ENCODE measurements around the gene OR8B3. TPM values are rescaled to one million over a fixed set of nuclear protein-coding genes. Genes with fewer than 3 reads are reported as not detected.
"Not testable (repeated sequence)": the region's sequence is repeated elsewhere in the genome, so short reads cannot be mapped to it uniquely, and the experiment has no call there.

Gene OR8B3
- total RNA-seq, 1 donor from 2014 or later = not detected

DNA sequence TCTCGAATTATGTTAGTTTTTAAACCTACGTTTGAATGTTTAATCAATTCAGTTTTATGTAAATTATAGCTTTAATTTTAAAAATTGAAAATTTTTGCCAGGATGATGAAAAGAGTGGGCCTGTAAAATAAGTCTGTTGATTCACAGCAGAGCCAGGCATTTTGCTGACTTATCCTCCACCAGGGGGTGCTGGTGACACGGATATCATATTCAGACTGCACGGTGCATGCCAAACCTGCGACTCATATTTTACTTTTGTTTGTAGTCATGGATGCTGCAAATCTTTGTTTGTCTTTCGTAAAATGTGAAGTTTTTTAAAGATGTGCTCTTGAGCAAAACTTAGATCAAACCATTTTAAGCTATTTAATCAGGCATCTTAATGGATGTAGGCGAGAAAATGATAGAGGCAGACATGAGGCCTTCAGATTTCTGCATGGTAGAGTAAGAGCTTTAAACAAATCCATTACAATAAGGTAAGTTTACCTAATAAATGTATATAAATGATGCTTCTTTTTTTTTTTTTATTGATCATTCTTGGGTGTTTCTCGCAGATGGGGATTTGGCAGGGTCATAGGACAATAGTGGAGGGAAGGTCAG lies 3.6 kb upstream of the OR8B3 start:
- TF ChIP-seq CTCF (conservative IDR thresholded peaks at IDR 0.05) = peak; percentile 88
- H3K27ac Mint-ChIP-seq = peak overlapping the region; percentile 50
- peaks cover 3% of the 10 kb centered on the region for H3K4me1 Mint-ChIP-seq (ENCODE audit: unreplicated experiment)
- H3K4me3 Mint-ChIP-seq = no peak overlapping the region
- no peak for DNase-seq (ENCODE audit: extremely low spot score, unreplicated experiment)
- peaks cover 4% of the 10 kb centered on the region for H3K9me3 Mint-ChIP-seq
- H3K36me3 Mint-ChIP-seq = no peaks in the 10 kb centered on the region
- H3K27me3 Mint-ChIP-seq = peaks cover 16% of the 10 kb centered on the region

DNA sequence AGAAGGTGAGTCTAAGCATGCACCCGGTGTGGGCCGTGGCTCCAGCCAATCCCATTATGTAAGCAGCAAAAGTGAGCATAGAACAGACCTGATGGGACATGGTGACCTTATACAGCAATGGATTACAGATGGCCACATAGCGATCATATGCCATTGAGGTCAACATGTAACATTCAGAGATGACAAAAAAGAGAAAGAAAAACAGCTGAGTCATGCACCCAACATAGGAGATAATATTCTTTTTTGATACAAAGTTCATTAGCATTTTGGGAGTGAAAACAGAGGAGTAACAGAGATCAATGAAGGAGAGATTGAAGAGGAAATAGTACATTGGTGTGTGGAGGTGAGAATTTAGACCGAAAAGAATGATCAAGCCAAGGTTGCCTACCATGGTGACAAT lies 2.0 kb downstream of the OR8B3 start:
- not testable (repeated sequence) for H3K4me3 Mint-ChIP-seq; H3K27me3 Mint-ChIP-seq; DNase-seq (ENCODE audit: extremely low spot score, unreplicated experiment); H3K4me1 Mint-ChIP-seq (ENCODE audit: unreplicated experiment); H3K27ac Mint-ChIP-seq; H3K9me3 Mint-ChIP-seq; H3K36me3 Mint-ChIP-seq

DNA sequence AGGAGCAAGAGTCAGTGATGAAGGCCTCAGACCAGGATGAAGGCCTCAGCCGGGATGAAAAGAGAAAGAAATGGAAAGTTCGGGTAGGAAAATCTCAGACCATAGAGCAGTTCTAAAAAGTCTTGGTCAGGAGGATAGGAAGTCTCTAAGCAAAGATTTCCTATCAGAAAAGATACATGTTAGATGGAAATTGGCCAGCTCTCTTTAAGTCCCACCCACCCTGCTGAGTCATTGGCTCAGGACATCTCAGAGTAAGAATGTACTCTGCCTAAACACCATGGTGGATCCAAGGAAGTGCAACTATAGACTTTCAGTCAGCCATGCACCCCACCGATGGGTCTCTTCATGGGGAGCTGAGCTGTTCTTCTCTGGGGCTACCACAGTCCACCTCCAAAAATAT lies 4.4 kb downstream of the OR8B3 start:
- Mint-ChIP-seq H3K4me3 (no peak overlapping the region), H3K4me1 (ENCODE audit: unreplicated experiment) (no peaks in the 10 kb centered on the region), H3K36me3 (no peaks in the 10 kb centered on the region), H3K27me3 (peaks cover 4% of the 10 kb centered on the region), H3K27ac (no peak overlapping the region), H3K9me3 (no peaks in the 10 kb centered on the region)
- DNase-seq (ENCODE audit: extremely low spot score, unreplicated experiment) = no peak
- TF ChIP-seq CTCF (conservative IDR thresholded peaks at IDR 0.05) = no peak

GRCh38 chr11:124384399-124384798 lies 14.4 kb downstream of the OR8B3 start, which contains the start of gene OR8B2:
Gene OR8B2 (minus strand): TSS chr11:124384499. CDS start chr11:124383343, 1,156 bp downstream.
- Mint-ChIP-seq H3K4me3 (no peak within 1 kb of the TSS), H3K36me3 (no peaks in the 10 kb centered on the region), H3K4me1 (ENCODE audit: unreplicated experiment) (no peaks in the 10 kb centered on the region), H3K9me3 (no peaks in the 10 kb centered on the region), H3K27me3 (peaks cover 2% of the 10 kb centered on the region), H3K27ac (no peak within 1 kb of the TSS)
- DNase-seq (ENCODE audit: extremely low spot score, unreplicated experiment) = no peak
- no peak for TF ChIP-seq CTCF (conservative IDR thresholded peaks at IDR 0.05)

GRCh38 chr11:124382857-124383256 lies 16.0 kb downstream of the OR8B3 start:
- not testable (repeated sequence) for H3K9me3 Mint-ChIP-seq; DNase-seq (ENCODE audit: extremely low spot score, unreplicated experiment); H3K27ac Mint-ChIP-seq; H3K4me3 Mint-ChIP-seq; H3K27me3 Mint-ChIP-seq; H3K4me1 Mint-ChIP-seq (ENCODE audit: unreplicated experiment); H3K36me3 Mint-ChIP-seq

- Mint-ChIP-seq H3K9me3 (no peaks in the 10 kb centered on the region), H3K27me3 (peaks cover 2% of the 10 kb centered on the region), H3K27ac (no peak overlapping the region), H3K4me1 (ENCODE audit: unreplicated experiment) (no peaks in the 10 kb centered on the region), H3K36me3 (no peaks in the 10 kb centered on the region), H3K4me3 (no peak overlapping the region)
- no peak for TF ChIP-seq CTCF (conservative IDR thresholded peaks at IDR 0.05)
- DNase-seq (ENCODE audit: extremely low spot score, unreplicated experiment) = no peak
These were observed 18.2 kb downstream of the OR8B3 start for GRCh38 chr11:124380585-124380984.

DNA sequence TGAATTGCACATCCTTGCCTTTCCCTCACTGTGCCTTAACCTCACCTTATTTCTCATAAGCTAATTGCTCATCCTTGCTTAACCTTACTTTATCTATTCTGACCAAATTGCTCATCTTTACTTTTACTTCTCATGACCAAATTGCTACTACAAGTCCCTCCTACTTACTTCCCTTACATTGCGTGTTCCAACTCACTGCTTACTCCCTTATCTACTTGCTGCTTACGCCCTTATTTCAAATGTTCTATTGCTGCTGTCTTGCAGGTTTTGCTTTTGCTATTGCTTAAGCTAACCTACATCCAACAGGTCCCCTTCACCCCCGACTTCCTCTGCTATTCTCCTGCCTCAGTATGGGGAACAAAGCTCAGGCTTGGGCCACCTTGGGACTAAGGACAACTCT lies 22.5 kb downstream of the OR8B3 start:
- no peaks in the 10 kb centered on the region for H3K27me3 Mint-ChIP-seq
- H3K9me3 Mint-ChIP-seq = no peaks in the 10 kb centered on the region
- no peak for DNase-seq (ENCODE audit: extremely low spot score, unreplicated experiment)
- TF ChIP-seq CTCF (conservative IDR thresholded peaks at IDR 0.05) = no peak
- H3K36me3 Mint-ChIP-seq = no peaks in the 10 kb centered on the region
- no peaks in the 10 kb centered on the region for H3K4me1 Mint-ChIP-seq (ENCODE audit: unreplicated experiment)
- H3K27ac Mint-ChIP-seq = no peak overlapping the region
- no peak overlapping the region for H3K4me3 Mint-ChIP-seq

Measured in type B pancreatic cell (in vitro differentiated cells).